Hematopoietic multipotent progenitor cell treated with erythropoietin and hydrocortisone succinate and interleukin-3 and kit ligand, for 8 days (in vitro differentiated cells): ENCODE results near the gene NUDT14.

Experiments
- DNase-seq: peaks from one replicate; pipeline ENCODE4 v3.0.0-alpha.2; 2015

Gene NUDT14

GRCh38 chr14:105211758-105212089, 30.6 kb upstream of the NUDT14 start:
- no peak for DNase-seq

GRCh38 chr14:105211086-105211757, 30.1 kb upstream of the NUDT14 start:
- DNase-seq, result no peak

- no peak for DNase-seq
These were observed 29.3 kb upstream of the NUDT14 start for GRCh38 chr14:105210266-105211025.

GRCh38 chr14:105209646-105210045, 28.5 kb upstream of the NUDT14 start:
- no peak for DNase-seq

GRCh38 chr14:105209091-105209490, 28.0 kb upstream of the NUDT14 start:
- DNase-seq, result no peak

- DNase-seq, result no peak
These were observed 27.6 kb upstream of the NUDT14 start for GRCh38 chr14:105208738-105209075.

- DNase-seq, result no peak
These were observed 27.1 kb upstream of the NUDT14 start for GRCh38 chr14:105207996-105208737.

- no peak for DNase-seq
These were observed 26.4 kb upstream of the NUDT14 start for GRCh38 chr14:105207460-105207901.

- no peak for DNase-seq
These were observed 25.8 kb upstream of the NUDT14 start for GRCh38 chr14:105206873-105207272.

GRCh38 chr14:105205673-105206208, 24.6 kb upstream of the NUDT14 start:
- DNase-seq, result no peak

GRCh38 chr14:105204931-105205672, 24.0 kb upstream of the NUDT14 start:
- DNase-seq, result no peak

GRCh38 chr14:105204206-105204930, 23.3 kb upstream of the NUDT14 start:
- DNase-seq, result no peak

- no peak for DNase-seq
These were observed 22.6 kb upstream of the NUDT14 start for GRCh38 chr14:105203701-105204100.

- DNase-seq, result peak; percentile 46
These were observed 22.0 kb upstream of the NUDT14 start for GRCh38 chr14:105203057-105203531.

- peak; percentile 7 for DNase-seq
These were observed 20.9 kb upstream of the NUDT14 start for GRCh38 chr14:105201925-105202513.

- DNase-seq, result peak; percentile 3
These were observed 20.2 kb upstream of the NUDT14 start for GRCh38 chr14:105201156-105201924.

- no peak for DNase-seq
These were observed 19.5 kb upstream of the NUDT14 start for GRCh38 chr14:105200641-105201040.

- DNase-seq, result no peak
These were observed 19.0 kb upstream of the NUDT14 start for GRCh38 chr14:105200074-105200473.

- no peak for DNase-seq
These were observed 18.0 kb upstream of the NUDT14 start for GRCh38 chr14:105199093-105199492.

- no peak for DNase-seq
These were observed 17.5 kb upstream of the NUDT14 start for GRCh38 chr14:105198588-105198987.

- DNase-seq, result peak; percentile 3
These were observed 16.1 kb upstream of the NUDT14 start for GRCh38 chr14:105197211-105197641.
